Effector memory CD4-positive, alpha-beta T cell (primary cell): ENCODE results near the gene SPDEF.

Source experiments
- DNase-seq, 3 donors: peaks; one replicate each; pipeline ENCODE4 v3.0.0-alpha.2; 2020
- H3K27ac ChIP-seq: 2 replicates; pipeline ENCODE4 v1.7.0; 2013; ENCODE audit warnings: mild to moderate bottlenecking, low read length, moderate library complexity; ENCODE audit not compliant: insufficient read depth, poor library complexity, severe bottlenecking
- H3K27me3 ChIP-seq: replicated peaks from 2 replicates; pipeline ENCODE4 v1.7.0; 2013; ENCODE audit warnings: mild to moderate bottlenecking, low read length; ENCODE audit not compliant: insufficient read depth, control insufficient read depth, poor library complexity, severe bottlenecking
- H3K36me3 ChIP-seq: 2 replicates; pipeline ENCODE4 v1.7.0; 2013; ENCODE audit warnings: mild to moderate bottlenecking, low read length, moderate library complexity; ENCODE audit not compliant: control insufficient read depth, insufficient read depth
- H3K4me1 ChIP-seq: 2 replicates; pipeline ENCODE4 v1.7.0; 2013; ENCODE audit warnings: low read length, mild to moderate bottlenecking; ENCODE audit not compliant: control insufficient read depth, insufficient read depth, poor library complexity, severe bottlenecking
- H3K4me3 ChIP-seq: 2 replicates; pipeline ENCODE4 v1.7.0; 2013; ENCODE audit warnings: low read length, low read depth, mild to moderate bottlenecking; ENCODE audit not compliant: insufficient read depth, poor library complexity, severe bottlenecking
- H3K9me3 ChIP-seq: 2 replicates; pipeline ENCODE4 v1.7.0; 2013; ENCODE audit warnings: mild to moderate bottlenecking, low read length, moderate library complexity; ENCODE audit not compliant: control insufficient read depth

Gene SPDEF

GRCh38 chr6:34595332-34596184 lies 39.4 kb upstream of the SPDEF start:
- Histone ChIP-seq H3K9me3 (no peaks in the 10 kb centered on the region), H3K4me1 (no peaks in the 10 kb centered on the region)
- no peak for DNase-seq

GRCh38 chr6:34593701-34594100 lies 37.6 kb upstream of the SPDEF start:
- H3K27me3 ChIP-seq: no peaks in the 10 kb centered on the region

More at GRCh38 chr6:34595332-34596184, 39.4 kb upstream of the SPDEF start:
- no peaks in the 10 kb centered on the region for H3K27me3 ChIP-seq
- no peak overlapping the region for H3K4me3 ChIP-seq
- H3K36me3 ChIP-seq: no peaks in the 10 kb centered on the region
- no peak overlapping the region for H3K27ac ChIP-seq

GRCh38 chr6:34592208-34592952 lies 36.3 kb upstream of the SPDEF start:
- H3K4me3 ChIP-seq: no peak overlapping the region
- DNase-seq: no peak

More at GRCh38 chr6:34593701-34594100, 37.6 kb upstream of the SPDEF start:
- H3K9me3 ChIP-seq: no peaks in the 10 kb centered on the region
- H3K4me1 ChIP-seq: no peaks in the 10 kb centered on the region
- peaks cover 13% of the 10 kb centered on the region for H3K36me3 ChIP-seq
- no peak overlapping the region for H3K4me3 ChIP-seq
- H3K27ac ChIP-seq: no peak overlapping the region
- DNase-seq: no peak

GRCh38 chr6:34589691-34590090 lies 33.6 kb upstream of the SPDEF start:
- Histone ChIP-seq H3K9me3 (no peaks in the 10 kb centered on the region), H3K36me3 (peaks cover 28% of the 10 kb centered on the region), H3K27ac (no peak overlapping the region), H3K4me3 (no peak overlapping the region), H3K4me1 (no peaks in the 10 kb centered on the region), H3K27me3 (no peaks in the 10 kb centered on the region)
- DNase-seq: no peak

More at GRCh38 chr6:34592208-34592952, 36.3 kb upstream of the SPDEF start:
- Histone ChIP-seq H3K27ac (no peak overlapping the region), H3K4me1 (no peaks in the 10 kb centered on the region), H3K36me3 (peaks cover 24% of the 10 kb centered on the region), H3K9me3 (no peaks in the 10 kb centered on the region), H3K27me3 (no peaks in the 10 kb centered on the region)

- no peak overlapping the region for H3K4me3 ChIP-seq
- DNase-seq: no peak
- no peaks in the 10 kb centered on the region for H3K4me1 ChIP-seq
- H3K36me3 ChIP-seq: peaks cover 28% of the 10 kb centered on the region
- H3K27me3 ChIP-seq: no peaks in the 10 kb centered on the region
- H3K27ac ChIP-seq: no peak overlapping the region
- H3K9me3 ChIP-seq: no peaks in the 10 kb centered on the region
Observed at GRCh38 chr6:34589140-34589539, 33.0 kb upstream of the SPDEF start.

GRCh38 chr6:34587851-34588250 lies 31.7 kb upstream of the SPDEF start:
- Histone ChIP-seq H3K36me3 (peaks cover 28% of the 10 kb centered on the region), H3K9me3 (no peaks in the 10 kb centered on the region), H3K4me3 (no peak overlapping the region), H3K27ac (no peak overlapping the region), H3K27me3 (no peaks in the 10 kb centered on the region), H3K4me1 (no peaks in the 10 kb centered on the region)
- DNase-seq: no peak

GRCh38 chr6:34587325-34587724 lies 31.2 kb upstream of the SPDEF start:
- H3K27me3 ChIP-seq: no peaks in the 10 kb centered on the region
- DNase-seq: no peak
- H3K27ac ChIP-seq: no peak overlapping the region
- peaks cover 28% of the 10 kb centered on the region for H3K36me3 ChIP-seq
- no peak overlapping the region for H3K4me3 ChIP-seq
- H3K9me3 ChIP-seq: no peaks in the 10 kb centered on the region
- H3K4me1 ChIP-seq: no peaks in the 10 kb centered on the region

- Histone ChIP-seq H3K27ac (no peak overlapping the region), H3K36me3 (peaks cover 28% of the 10 kb centered on the region), H3K27me3 (no peaks in the 10 kb centered on the region), H3K4me3 (no peak overlapping the region), H3K9me3 (no peaks in the 10 kb centered on the region), H3K4me1 (no peaks in the 10 kb centered on the region)
- DNase-seq: no peak
Observed at GRCh38 chr6:34586327-34587040, 30.4 kb upstream of the SPDEF start.

GRCh38 chr6:34585512-34586061 lies 29.5 kb upstream of the SPDEF start:
- H3K4me1 ChIP-seq: no peaks in the 10 kb centered on the region
- H3K4me3 ChIP-seq: no peak overlapping the region
- H3K27me3 ChIP-seq: no peaks in the 10 kb centered on the region
- DNase-seq: no peak
- H3K36me3 ChIP-seq: peaks cover 28% of the 10 kb centered on the region
- no peaks in the 10 kb centered on the region for H3K9me3 ChIP-seq
- no peak overlapping the region for H3K27ac ChIP-seq
